ENCODE data around the gene DBNDD1.

DBNDD1 gene

DNA sequence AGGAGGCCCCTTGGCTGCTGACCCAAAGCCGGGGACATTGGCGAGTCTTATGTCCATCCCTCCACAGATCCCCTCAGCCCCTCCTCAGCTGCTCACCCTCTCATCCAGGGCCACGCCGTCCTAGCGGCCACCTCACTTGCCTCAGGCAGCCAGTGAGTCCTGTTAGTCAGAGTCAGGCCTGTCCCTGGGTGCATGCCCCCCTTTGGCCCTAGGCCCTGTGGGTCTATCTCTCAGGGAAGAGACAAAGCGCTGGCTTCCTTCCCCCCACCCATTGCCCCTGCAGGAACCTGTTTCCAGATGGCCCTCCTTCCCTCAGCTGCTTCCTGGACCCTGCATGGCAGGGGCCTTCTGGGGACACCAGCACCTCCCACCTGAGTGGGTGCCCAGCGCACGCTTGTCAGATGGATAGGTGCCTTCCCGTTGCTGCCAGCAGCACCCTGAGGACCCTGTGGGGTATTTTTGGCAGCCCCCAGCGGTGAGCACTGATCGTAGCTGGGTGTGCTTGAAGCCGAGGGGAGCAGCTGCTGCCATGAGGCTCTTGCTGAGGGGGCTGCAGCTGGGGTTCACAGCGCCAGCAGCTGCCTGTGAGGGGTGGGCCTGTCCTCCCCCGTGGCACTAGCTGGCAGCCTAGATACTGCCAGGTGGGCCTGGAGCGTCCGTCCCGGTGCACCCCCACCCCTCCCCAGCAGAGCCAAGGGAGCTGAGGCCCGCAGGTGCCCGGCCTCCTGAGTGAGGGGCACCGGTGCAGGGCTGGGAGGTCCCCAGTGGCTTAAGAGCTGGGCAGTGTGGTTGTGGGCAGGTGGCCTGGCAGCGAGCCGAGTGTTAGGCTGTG, 8.4 kb downstream of the DBNDD1 start:
- TF ChIP-seq GATA2 (IDR thresholded peaks at IDR 0.05; ENCODE audit: low read depth, low read length) (no peak), GATA3 (IDR thresholded peaks at IDR 0.05; ENCODE audit: low read depth, low read length) (no peak)

DNA sequence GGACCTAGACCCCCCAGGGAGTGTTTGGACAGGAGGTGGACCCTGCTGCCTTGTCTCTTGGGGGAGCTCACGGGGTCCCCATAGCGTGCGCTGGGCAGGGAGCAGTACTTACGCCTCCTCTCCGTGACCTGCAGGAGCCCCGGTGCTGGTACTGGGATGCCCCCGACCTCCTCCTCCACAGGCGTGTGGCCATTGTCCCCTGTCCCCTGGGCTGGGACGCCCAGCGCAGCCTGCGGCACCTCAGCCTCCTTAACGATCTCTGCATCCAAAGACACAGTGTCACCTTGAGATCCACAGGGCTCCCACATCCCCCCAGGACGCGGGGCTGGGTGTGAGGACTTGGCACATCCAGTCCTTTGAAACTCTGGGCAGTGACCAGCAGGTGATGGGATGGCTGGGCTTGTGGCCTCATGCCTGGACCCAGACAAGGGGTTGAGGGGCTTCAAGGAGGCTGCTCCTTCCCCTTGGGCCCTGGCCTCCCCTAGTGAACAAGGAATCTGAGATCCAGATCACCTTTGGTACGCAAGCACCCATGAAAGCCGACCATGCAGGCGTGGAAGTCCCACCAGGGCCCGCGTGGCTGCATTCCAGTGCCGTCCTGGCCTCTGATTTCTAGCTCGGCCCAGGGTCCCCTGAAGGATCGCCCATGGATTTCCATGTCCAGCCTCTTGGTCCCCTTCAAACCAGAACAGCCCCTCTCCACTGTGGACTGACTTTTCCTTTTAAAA, 9.9 kb downstream of the DBNDD1 start:
- TF ChIP-seq GATA3 (IDR thresholded peaks at IDR 0.05; ENCODE audit: low read depth, low read length) (no peak), GATA2 (IDR thresholded peaks at IDR 0.05; ENCODE audit: low read depth, low read length) (no peak)

DNA sequence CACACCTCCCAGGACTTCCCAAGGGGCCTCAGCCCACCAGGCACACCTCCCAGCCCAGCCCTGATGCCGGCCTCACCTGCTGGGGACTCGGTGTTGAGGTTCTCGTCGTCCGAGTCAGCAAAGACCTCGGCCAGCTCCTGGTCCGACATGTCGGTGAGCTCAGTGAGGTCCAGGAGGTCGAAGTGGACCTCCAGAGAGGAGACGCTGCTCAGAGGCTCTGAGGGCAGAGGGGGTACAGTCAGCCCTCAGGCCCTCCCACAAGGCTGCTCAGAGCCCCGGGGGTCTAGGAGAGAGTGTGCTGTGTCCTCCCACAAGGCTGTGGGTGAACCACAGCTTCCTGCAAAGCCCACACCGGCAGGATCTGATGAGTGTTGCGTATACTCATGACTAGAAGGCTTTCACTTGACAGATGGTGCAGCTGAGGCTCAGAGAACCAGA, 10.5 kb downstream of the DBNDD1 start:
- TF ChIP-seq GATA2 (IDR thresholded peaks at IDR 0.05; ENCODE audit: low read depth, low read length) (no peak), GATA3 (IDR thresholded peaks at IDR 0.05; ENCODE audit: low read depth, low read length) (no peak)

DNA sequence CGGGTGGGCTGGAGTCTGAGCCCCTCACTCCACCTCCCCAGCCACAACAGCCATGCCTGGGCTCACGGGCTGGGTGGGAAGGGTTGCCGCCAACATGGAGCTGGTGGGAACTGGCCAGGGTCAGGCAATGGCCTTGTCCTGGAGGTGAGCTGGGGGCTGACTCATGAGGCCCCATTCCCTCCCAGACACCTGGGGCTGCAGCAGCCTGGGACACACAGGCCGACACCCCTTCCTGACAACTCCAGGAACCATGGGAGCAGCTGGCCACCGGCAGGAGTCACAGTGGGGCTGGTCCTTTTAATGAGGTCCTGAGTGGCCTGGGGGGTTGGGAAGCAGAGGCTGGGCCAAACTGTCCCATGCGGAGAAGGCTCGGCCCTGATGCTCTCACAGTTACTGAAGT, 12.2 kb downstream of the DBNDD1 start:
- no peak for TF ChIP-seq GATA2 (IDR thresholded peaks at IDR 0.05; ENCODE audit: low read depth, low read length)
- no peak for TF ChIP-seq GATA3 (IDR thresholded peaks at IDR 0.05; ENCODE audit: low read depth, low read length)

DNA sequence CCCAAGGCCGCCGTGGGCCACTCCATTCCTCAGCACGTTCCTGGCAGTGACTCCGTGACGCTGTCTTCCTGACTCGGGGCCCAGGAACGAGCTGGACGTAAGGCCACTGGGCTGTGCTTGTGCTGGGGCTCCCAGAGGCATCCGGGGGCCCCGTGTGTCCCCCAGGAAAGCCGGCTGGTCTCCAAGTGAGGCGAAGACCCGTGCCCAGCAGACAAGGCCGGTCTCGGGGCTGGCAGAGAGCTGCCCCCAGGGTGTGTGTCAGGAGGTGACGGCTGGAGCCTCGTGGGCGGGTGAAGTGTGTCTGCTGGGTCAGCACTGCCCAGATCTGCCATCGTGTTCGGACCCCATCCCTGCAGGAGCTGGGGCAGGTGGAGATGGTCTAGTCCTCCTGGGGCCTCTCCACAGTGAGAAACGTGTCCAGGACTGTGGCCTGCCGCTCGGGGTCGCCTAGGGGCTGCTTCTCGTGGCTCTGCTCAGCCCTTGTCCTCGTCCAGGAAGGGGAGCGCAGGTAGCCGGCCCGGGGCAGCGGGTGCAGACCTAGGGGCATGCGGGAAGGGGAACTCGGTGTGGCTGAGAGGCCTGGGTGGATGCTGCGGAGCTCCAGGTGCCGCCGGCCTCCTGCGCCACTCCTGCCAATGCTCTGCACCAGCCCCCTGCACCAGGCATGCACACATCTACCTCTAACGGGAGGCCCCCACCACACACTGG, 13.1 kb downstream of the DBNDD1 start:
- TF ChIP-seq GATA3 (IDR thresholded peaks at IDR 0.05; ENCODE audit: low read depth, low read length) (no peak), GATA2 (IDR thresholded peaks at IDR 0.05; ENCODE audit: low read depth, low read length) (no peak)

DNA sequence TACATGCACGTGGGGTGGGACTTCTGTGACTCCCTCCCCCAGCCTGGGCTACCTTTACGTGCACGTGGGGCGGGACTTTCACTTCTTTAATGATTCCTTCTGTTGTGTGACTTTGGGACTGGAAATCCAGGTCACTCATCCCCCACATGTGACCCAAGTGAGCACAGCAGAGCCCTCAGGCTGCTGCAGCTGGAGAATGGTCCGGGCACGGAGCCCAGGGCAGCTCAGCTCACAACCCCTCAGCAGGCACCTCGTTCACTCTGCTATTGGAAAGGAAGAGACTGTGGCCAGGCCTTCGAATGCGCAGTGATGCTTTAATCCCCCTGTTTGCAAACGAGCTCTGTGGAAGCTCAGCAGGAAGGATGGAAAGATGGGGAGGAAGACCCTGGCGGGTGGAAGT, 14.7 kb downstream of the DBNDD1 start:
- TF ChIP-seq GATA3 (IDR thresholded peaks at IDR 0.05; ENCODE audit: low read depth, low read length) (no peak), GATA2 (IDR thresholded peaks at IDR 0.05; ENCODE audit: low read depth, low read length) (no peak)

DNA sequence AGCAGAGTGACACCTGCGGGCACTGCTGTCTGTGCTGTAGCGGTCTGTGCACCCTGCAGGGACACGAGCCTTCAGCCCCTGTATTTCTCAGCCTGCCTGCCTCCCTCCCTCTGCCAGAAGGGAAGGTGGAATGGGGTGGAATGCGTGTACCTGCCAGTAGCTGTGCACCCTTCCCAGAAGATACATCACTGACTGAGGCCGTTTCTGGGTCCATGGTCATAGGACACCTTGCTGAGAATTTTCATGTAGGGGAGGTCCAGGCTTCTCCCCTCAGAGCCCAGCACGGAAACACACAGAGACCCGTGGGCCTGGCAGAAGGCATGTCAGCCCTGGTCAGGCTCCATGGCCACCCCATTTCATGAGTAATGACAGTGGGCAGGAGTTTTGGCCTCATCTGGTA, 16.5 kb downstream of the DBNDD1 start:
- TF ChIP-seq GATA2 (IDR thresholded peaks at IDR 0.05; ENCODE audit: low read depth, low read length) (no peak), GATA3 (IDR thresholded peaks at IDR 0.05; ENCODE audit: low read depth, low read length) (no peak)

DNA sequence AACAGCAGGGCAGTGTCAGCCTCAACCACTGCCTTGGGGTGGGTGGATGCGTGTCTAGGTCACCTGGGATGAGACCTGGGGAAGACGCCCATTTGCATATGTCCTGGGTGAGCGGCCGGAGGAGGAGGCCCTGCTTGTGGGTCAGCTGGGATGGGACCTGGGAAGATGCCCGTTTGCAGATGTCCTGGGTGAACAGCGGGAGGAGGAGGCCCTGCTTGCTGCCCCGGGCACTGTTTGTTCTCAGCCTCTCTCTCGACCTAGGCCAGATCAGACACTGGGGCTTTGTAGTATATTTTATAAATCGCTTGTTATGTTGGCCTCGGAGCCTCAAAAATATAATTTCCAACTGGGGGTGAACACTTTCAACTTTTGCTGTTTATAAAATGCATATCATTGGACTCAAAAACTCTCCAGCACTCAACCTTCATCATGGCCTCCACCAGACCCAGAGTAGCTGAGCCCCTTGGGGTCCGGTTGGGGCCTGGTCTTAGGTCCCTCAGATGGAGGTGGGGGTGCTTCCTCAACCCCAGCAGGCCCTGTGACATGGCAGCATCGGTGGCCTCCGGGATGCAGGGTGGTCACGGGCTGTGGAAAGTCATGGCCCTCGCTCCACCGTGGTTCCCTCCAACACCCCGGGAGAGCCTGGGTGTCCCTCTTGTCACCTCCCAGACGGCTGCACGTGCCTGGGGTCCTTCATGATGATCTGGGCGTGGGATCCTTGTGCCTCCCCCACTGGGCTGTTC, 17.3 kb downstream of the DBNDD1 start:
- TF ChIP-seq GATA3 (IDR thresholded peaks at IDR 0.05; ENCODE audit: low read depth, low read length), result no peak
- no peak for TF ChIP-seq GATA2 (IDR thresholded peaks at IDR 0.05; ENCODE audit: low read depth, low read length)

DNA sequence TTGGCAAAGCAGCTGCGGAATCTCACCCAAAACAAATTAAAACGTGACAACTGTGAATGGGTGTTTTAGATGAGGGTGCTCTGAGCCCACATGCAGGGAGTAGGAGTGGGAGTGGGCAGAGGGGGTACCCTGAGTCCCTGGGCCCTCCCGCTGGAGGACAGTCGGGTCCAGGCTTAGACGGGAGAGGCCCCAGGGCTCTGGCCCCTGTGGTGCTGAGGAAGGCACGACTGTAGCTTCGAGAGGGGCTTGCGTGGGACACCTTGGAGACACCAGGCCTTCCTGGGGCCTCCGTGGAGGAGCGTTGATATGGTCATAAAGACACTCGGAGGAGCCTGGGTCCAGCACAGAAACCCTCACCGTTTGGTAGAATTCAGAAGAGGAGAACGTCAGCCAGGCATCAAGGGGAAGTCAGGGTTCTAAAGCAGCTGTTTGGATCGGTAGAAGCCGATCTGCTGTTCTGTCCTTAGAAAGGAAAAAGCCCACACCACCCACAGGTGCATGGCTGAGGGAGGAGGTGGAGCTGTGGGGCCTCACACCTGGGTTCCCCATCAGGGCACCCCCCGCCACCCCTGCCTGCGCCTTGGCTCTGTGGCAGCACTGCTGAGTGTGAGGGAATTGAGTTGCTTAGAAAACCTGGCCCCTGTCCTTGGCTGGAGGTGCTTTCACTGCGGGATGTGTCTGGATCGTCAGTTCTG, 18.4 kb downstream of the DBNDD1 start:
- TF ChIP-seq GATA2 (IDR thresholded peaks at IDR 0.05; ENCODE audit: low read depth, low read length) (no peak), GATA3 (IDR thresholded peaks at IDR 0.05; ENCODE audit: low read depth, low read length) (no peak)

DNA sequence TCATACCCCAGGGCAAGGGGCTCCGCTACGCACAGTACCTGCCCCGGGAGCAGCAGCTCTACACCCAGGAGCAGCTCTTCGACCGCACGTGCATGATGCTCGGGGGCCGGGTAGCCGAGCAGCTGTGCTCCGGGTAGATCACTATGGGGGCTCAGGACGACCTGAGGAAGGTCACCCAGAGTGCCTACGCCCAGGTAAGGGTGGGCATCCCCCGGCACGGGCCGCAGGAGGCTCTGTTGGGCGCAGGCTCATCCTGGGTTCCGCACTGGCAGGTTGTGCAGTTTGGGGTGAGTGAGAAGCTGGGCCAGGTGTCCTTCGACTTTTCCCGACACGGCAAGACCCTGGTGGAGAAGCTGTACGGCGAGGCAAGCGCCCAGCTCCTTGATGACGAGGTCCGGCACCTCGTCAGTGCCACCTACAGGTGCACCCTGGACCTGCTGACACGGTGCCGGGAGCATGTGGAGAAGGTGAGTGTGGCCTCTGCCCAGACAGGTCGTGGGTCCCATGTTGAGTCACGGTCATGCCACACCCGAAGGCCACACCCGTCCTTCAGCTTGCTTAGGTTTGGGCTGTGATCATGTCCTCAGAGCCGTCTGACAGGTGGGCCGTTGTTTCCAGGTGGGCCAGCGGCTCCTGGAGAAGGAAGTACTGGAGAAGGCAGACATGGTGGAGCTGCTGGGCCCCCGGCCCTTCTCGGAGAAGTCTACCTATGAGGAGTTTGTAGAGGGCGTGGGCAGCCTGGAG, 19.3 kb downstream of the DBNDD1 start:
- TF ChIP-seq GATA2 (IDR thresholded peaks at IDR 0.05; ENCODE audit: low read depth, low read length), result no peak
- TF ChIP-seq GATA3 (IDR thresholded peaks at IDR 0.05; ENCODE audit: low read depth, low read length), result no peak

DNA sequence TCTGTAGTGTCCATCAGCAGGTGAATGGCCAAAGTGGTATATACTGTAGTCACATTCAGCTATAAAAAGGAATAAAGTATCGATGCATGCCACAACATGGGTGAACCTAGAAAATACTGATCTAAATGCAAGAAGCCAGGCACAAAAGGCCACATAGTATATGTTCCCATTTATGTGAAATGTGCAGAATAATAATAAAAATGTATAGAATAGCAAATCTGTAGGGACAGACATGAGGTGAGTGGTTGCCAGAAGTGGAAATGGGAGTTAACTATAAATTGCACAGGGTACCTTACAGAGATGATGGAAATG, 23.1 kb downstream of the DBNDD1 start:
- TF ChIP-seq GATA3 (IDR thresholded peaks at IDR 0.05; ENCODE audit: low read depth, low read length), result no peak

DNA sequence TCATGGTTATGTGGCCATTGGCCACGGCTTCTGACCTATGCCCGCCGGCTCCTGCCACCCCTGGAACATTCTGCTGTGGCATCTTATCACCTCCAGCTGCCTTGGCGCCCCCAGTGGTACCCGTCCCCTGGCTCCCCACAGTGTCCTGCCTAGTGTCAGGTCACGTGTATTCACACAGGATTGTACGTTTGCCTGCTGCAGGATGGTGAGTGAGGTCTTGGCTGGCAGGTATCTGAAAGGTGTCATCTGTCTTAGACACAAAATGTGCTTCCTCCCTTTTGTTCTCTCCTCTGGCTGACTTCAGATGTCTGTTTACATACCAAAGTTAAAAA, 24.9 kb downstream of the DBNDD1 start:
- TF ChIP-seq GATA2 (IDR thresholded peaks at IDR 0.05; ENCODE audit: low read depth, low read length) (no peak), GATA3 (IDR thresholded peaks at IDR 0.05; ENCODE audit: low read depth, low read length) (no peak)

DNA sequence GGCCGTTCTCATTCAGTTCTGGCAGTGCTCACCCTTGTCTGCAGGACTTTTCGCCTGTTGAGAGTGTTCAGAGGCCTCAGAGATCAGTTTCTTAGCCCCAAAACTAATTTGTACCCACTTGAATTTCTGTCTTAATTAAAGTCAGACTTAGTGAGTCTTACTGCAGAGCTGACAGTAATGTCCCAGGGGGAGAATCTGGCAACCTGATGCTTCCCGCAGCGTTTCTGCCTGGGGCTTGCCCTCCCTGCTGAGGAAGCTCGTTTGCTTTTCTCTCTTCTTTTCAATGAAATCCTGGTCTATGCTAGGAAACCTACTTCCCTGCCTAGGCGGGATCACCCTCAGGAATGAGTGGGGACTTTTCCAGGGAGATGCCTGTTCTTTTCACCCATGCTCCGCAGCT, 25.3 kb downstream of the DBNDD1 start:
- TF ChIP-seq GATA2 (IDR thresholded peaks at IDR 0.05; ENCODE audit: low read depth, low read length) (no peak), GATA3 (IDR thresholded peaks at IDR 0.05; ENCODE audit: low read depth, low read length) (no peak)

Data from SH-SY5Y (cell line).